Measurements from ENCODE around the gene CCR2. TPM values are rescaled to one million over a fixed set of nuclear protein-coding genes. Genes with fewer than 3 reads are reported as not detected.
"Not testable (repeated sequence)": the region's sequence is repeated elsewhere in the genome, so short reads cannot be mapped to it uniquely, and the experiment has no call there.

CCR2 gene
- total RNA-seq, 1 experiment from 2014 or later, result not detected

DNA sequence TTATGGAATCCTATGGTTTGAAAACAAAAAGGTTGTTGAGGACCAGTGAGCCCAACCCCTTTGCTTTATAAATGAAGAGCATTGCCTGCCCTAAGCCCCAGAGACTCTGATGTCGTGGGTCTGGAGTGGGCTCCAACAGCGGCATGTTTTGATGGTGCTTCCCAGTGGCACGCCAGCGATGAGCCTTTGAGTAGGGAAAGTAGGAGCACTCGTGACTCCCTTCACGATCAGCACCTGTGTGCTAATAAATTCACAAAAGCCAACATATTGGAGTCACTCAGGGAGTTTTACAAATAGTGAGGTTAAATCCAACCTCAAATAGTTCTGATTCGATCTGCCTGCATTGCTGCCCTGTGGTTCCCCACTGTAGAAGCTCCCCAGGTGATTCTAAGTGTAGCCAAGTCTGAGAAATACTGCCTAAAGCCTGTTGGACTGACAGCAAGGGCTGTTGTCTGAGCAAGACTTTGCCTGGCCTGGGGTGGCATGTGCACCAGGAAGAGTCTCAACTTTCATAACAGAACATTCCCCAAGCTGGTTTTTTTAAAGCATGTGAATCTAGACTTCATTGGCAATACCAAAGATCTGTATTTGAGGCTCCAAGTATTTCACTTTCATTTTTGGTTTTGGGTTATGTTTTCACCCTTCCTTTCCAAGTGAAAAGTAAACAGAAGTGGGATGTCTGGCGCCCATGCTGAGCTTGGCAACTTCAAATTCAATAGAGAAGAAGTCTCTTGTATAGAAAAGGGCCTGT is 26.7 kb downstream of the CCR2 start:
- no peaks in the 10 kb centered on the region for H3K36me3 ChIP-seq (replicated peaks; ENCODE audit: control insufficient read depth, insufficient read depth, low read length)
- no peak for DNase-seq
- no peak overlapping the region for H3K4me3 ChIP-seq (ENCODE audit: insufficient read depth, low read depth, low read length)
- no peaks in the 10 kb centered on the region for H3K27me3 ChIP-seq (ENCODE audit: control insufficient read depth, insufficient read depth, low read length)

DNA sequence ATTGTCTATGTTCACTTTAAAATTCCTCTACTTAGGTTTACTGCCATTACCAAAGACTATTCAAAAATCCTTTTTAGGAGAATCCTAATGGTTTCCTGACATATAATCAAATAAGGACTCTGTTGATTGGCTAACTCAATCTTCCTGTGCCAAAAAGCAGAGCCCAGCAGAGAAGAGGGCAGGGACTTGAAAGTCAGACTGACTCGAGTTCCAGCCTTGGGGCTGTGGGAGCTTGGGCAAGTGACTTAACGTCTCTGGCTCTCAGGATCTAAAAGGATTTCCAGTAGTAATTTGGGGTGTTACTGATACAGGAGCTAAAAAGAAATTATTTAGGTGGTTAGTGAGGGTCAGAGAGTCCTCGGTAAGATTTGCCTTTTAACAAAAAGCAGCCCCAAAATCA is 27.7 kb downstream of the CCR2 start:
- DNase-seq, result no peak
- H3K36me3 ChIP-seq (replicated peaks; ENCODE audit: control insufficient read depth, insufficient read depth, low read length), result no peaks in the 10 kb centered on the region
- no peak overlapping the region for H3K4me3 ChIP-seq (ENCODE audit: insufficient read depth, low read depth, low read length)
- no peaks in the 10 kb centered on the region for H3K27me3 ChIP-seq (ENCODE audit: control insufficient read depth, insufficient read depth, low read length)

DNA sequence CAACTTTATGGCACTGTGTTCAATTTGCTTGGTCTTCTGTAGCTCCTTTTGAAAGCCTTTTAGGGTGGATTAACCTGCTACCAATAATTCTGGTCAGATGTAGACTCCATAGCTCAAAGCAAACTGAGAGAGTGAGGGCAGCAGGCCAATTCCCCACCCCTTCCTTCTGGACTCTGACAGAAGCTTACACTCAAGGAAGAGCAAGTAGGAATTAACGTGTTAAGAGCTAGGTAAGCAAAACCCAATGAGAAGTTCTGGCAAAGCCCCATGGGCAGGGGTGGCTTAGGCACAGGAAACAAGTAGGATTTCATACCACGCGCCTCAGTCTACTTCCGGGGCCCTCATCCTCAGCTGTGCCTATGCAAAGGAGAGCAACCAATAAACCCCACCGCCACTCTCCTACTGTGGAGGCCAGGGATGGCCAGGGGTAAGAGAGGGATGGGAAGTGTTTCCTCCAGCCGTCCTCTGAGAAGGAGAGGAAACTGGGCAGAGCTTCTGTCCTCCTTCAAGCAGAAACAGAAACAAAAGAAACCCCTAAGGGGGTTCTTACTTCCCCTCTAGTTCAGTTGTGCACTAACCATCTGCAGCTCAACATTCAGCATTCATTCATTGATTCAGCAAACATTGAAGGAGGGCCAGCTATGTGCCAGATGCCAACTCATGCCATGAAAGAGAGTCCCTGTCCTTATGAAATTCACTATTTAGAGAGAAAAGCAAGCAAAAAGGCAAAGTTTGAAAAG is 29.5 kb downstream of the CCR2 start:
- Histone ChIP-seq H3K27me3 (ENCODE audit: control insufficient read depth, insufficient read depth, low read length) (no peaks in the 10 kb centered on the region), H3K36me3 (replicated peaks; ENCODE audit: control insufficient read depth, insufficient read depth, low read length) (no peaks in the 10 kb centered on the region), H3K4me3 (ENCODE audit: insufficient read depth, low read depth, low read length) (no peak overlapping the region)
- DNase-seq, result no peak

DNA sequence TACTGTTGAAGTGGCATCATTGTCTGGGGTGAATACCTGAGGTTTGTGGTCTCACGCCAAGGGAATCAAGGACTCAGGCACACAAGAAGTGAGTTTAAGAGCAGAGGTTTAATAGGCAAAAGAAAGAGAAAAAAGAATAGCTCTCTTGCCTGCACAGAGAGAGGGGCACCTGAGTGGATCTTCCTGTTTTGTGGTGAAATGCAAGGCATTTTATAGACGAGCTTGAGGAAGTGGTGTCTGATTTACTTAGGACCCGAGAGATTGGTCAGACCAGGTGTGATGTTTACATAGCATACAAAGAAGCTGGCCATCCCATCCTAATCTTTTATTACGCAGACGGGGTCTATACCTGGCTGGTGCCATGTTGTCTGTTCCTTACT is 30.0 kb downstream of the CCR2 start:
- Histone ChIP-seq H3K27me3 (ENCODE audit: control insufficient read depth, insufficient read depth, low read length) (no peaks in the 10 kb centered on the region), H3K4me3 (ENCODE audit: insufficient read depth, low read depth, low read length) (no peak overlapping the region), H3K36me3 (replicated peaks; ENCODE audit: control insufficient read depth, insufficient read depth, low read length) (no peaks in the 10 kb centered on the region)
- no peak for DNase-seq

DNA sequence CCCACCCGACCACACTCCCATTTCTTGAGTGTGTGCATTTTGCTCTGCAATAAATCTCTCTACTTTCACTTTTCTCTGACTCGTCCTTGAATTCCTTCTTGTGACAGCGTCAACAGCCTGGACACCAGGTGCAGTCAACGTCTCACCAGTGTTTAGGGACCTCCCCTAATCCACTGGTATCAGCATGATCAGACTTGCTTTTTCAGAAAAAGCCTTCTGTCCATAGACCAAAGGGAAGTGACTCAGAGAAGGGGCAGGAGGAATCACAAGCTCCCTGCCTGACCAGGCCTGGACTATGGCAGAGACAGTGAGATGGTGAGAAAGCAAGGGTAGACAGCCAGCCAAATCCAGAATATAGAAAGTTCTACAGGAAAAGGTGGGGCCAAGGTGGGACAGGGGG is 32.3 kb downstream of the CCR2 start:
- no peak for DNase-seq
- Histone ChIP-seq H3K36me3 (replicated peaks; ENCODE audit: control insufficient read depth, insufficient read depth, low read length) (no peaks in the 10 kb centered on the region), H3K27me3 (ENCODE audit: control insufficient read depth, insufficient read depth, low read length) (no peaks in the 10 kb centered on the region), H3K4me3 (ENCODE audit: insufficient read depth, low read depth, low read length) (no peak overlapping the region)

DNA sequence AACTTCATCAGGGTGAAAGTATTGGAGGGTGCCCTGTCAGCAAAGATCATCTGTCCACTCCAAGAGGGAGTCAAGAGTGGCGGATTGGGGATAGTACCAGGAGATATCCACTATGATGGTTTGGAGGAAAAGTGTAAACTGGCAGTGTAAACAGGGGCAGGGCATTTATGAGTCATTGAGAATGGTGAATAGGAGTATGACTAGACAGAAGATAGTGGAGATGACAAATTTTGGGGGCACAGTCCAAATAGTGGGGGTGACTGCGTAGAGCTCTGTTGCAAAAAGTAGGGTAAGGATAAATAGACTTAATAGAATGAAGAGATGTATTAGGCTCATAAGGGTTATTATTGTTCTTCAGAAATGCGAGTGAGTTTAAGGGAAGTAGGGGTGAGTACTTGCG is 34.9 kb downstream of the CCR2 start:
- H3K4me3 ChIP-seq (ENCODE audit: insufficient read depth, low read depth, low read length); H3K27me3 ChIP-seq (ENCODE audit: control insufficient read depth, insufficient read depth, low read length); DNase-seq; H3K36me3 ChIP-seq (replicated peaks; ENCODE audit: control insufficient read depth, insufficient read depth, low read length): not testable (repeated sequence)

DNA sequence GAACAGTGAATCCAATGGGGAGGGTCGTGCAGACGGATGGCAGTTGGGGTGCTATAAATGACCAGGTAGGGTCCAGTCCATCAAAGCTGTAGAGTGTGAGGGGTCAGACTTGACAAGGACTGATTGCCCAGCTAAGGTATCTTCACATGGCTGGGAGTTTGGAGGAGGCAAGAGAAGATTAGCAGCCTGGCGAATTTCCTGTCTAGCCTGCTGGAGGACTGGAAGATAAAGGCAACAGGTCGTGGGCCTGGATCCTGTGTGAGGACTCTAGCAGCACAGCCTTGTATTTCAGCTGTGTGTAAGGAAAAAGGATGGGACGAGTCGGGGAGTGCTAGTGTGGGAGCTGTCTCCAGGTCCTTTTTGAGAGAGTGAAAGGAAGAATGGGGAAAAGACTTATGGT is 35.4 kb downstream of the CCR2 start:
- no peak for DNase-seq
- Histone ChIP-seq H3K36me3 (replicated peaks; ENCODE audit: control insufficient read depth, insufficient read depth, low read length) (no peaks in the 10 kb centered on the region), H3K4me3 (ENCODE audit: insufficient read depth, low read depth, low read length) (no peak overlapping the region), H3K27me3 (ENCODE audit: control insufficient read depth, insufficient read depth, low read length) (no peaks in the 10 kb centered on the region)

DNA sequence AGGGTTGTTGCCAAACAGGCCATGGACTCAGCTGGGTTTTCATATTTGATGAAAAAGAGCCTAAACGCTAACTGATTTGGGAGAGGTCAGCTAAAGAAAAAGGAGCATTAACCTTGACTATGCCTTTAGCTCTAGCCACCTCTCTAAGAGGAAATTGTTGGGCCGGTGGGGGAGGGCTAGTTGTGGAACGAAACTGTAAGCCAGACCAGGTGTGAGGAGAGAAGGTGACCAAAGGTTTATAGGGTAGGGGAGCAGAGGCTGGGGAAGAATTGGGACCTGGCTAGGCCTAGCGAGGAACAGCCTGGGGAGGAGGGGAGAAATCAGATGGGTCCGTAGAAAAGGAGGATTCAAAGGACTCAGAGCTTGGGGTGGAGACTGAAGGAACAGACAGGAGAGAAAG is 37.6 kb downstream of the CCR2 start:
- not testable (repeated sequence) for H3K36me3 ChIP-seq (replicated peaks; ENCODE audit: control insufficient read depth, insufficient read depth, low read length); DNase-seq; H3K4me3 ChIP-seq (ENCODE audit: insufficient read depth, low read depth, low read length); H3K27me3 ChIP-seq (ENCODE audit: control insufficient read depth, insufficient read depth, low read length)

DNA sequence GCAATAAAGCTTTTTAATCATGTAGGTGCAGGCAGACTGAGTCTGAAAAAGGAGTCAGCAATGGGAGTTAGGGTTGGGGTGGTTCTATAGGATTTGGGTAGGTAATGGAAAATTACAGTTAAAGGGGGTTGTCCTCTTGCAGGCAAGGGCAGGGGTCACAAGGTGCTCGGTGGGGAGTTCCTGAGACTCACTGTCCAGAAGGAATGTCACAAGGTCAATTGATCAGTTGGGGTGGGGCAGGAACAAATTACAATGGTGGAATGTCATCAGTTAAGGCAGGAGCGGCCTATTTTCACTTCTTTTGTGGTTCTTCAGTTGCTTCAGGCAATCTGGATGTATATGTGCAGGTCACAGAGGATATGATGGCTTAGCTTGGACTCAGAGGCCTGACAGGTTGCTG is 39.1 kb downstream of the CCR2 start:
- no peak overlapping the region for H3K4me3 ChIP-seq (ENCODE audit: insufficient read depth, low read depth, low read length)
- DNase-seq, result no peak
- H3K27me3 ChIP-seq (ENCODE audit: control insufficient read depth, insufficient read depth, low read length), result no peaks in the 10 kb centered on the region
- no peaks in the 10 kb centered on the region for H3K36me3 ChIP-seq (replicated peaks; ENCODE audit: control insufficient read depth, insufficient read depth, low read length)

DNA sequence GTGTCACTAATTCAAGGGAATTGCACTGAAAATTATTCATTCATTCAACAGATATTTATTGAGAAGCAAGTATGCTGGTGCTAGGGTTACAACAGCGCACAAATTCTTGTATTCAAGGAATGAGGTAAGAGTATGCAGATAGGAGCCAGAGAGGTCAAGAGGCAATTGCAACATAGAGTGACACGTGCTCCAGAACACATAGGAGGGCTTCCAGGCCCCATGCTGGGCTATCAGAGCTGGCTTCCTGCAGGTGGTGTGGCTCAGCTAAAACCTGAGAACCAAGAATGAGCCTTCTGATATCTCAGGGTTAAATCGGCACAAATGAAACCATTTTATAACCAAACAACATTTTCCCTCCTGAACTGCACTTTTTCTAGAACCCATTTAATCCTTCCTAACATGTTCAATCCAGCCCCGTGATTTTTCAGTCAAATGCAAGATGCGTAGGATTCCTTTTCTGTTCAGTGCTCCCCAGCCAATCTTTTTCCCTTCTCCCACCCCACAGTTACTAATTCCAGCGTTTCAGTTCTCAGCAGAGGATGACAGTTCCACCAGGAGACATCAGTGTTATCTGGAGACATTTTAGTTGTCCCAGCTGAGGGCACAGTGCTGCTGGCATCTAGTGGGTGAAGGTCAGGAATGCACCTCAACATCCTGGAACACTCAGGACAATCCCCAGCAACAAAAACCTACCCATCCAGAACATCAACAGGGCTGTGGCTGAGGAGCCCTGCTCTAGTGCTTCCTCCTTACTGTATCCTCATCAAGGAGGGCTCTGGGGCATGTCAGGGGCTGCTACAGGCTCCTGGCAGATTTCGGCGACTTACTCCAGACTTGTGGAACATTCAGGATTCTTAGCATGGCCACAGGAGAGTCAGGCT is 39.9 kb downstream of the CCR2 start:
- no peak for DNase-seq
- Histone ChIP-seq H3K36me3 (replicated peaks; ENCODE audit: control insufficient read depth, insufficient read depth, low read length) (no peaks in the 10 kb centered on the region), H3K27me3 (ENCODE audit: control insufficient read depth, insufficient read depth, low read length) (no peaks in the 10 kb centered on the region), H3K4me3 (ENCODE audit: insufficient read depth, low read depth, low read length) (no peak overlapping the region)

DNA sequence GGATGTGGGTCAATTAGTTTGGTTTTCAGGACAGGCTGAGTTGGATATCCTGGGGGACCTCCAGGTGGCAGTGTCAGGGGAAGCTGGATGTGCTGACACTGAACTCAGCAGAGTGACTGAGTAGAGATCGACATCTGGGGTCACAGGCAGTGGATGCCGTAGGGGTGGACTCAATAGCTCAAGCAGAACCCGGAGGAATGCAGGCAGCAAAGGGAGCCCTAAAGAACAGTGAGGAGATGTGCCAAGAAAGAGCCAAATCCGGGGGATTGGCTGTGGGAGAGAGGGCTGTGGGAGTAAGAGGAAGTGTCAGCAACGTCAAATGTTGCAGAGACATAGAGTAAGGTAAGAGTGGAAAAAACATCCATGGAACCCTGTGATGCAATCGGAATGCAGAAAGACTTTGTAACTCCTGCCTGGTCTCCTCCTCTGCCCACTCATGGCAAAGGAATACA is 41.3 kb downstream of the CCR2 start:
- Histone ChIP-seq H3K36me3 (replicated peaks; ENCODE audit: control insufficient read depth, insufficient read depth, low read length) (no peaks in the 10 kb centered on the region), H3K4me3 (ENCODE audit: insufficient read depth, low read depth, low read length) (no peak overlapping the region), H3K27me3 (ENCODE audit: control insufficient read depth, insufficient read depth, low read length) (no peaks in the 10 kb centered on the region)
- peak; percentile 44 for DNase-seq

DNA sequence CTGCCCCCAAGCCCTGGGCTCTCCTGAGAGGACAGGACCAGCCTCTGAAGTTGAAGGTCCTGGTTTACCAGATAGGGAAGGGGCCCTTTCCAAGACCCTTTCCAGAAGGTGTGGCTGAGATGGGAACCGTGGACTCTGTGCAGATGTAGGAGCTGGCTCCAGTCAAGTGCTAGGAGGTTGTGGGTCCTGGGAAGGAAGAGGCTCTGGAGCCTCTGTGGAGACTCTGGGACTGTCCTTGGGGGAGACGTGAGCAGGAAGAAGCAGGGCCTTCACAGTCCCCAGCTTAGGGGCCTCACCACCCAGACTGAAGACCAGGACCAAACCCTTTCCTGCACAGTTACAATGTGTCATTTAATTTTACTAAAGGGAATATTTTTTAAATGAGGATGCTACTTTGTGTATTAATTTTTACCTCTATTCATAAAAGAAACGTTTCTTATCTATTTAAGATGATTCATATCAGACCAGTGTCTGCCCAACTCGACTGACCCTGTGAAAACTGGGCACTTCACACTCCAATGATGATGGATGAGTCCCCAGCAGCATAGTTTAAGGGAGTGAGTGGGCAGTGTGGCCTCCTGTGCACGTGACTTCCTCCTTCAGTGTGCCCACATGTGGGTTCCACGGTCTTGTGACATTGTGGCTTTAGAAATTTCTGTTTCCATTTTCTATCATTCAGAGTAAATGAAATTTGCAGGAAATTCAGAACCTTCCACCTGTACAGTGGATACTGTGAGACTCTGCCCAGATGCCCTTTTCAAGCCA is 42.0 kb downstream of the CCR2 start:
- H3K4me3 ChIP-seq (ENCODE audit: insufficient read depth, low read depth, low read length), result no peak overlapping the region
- no peak for DNase-seq
- H3K36me3 ChIP-seq (replicated peaks; ENCODE audit: control insufficient read depth, insufficient read depth, low read length), result no peaks in the 10 kb centered on the region
- no peaks in the 10 kb centered on the region for H3K27me3 ChIP-seq (ENCODE audit: control insufficient read depth, insufficient read depth, low read length)

DNA sequence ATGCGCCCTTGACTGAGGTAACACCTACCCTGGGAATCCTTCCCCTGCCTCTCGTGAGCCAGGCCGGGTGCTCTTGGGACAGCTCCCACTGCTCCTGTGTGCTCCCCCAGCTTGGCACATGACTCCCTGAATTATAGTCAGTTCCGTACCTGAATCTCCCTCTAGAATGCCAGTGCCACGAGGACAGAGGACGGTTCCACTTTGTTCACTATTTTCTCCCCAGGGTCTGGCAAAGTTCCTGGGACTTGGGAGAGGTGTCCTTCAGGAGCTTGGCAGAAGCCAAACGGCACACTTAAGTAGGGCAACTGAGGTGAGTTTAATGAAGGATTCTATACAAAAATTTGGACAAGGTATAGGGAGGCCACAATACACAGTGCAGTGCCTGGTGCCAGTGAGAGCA is 43.2 kb downstream of the CCR2 start:
- H3K27me3 ChIP-seq (ENCODE audit: control insufficient read depth, insufficient read depth, low read length), result no peaks in the 10 kb centered on the region
- H3K4me3 ChIP-seq (ENCODE audit: insufficient read depth, low read depth, low read length), result no peak overlapping the region

More for the DNA sequence above, 43.2 kb downstream of the CCR2 start:
- DNase-seq, result no peak
- no peaks in the 10 kb centered on the region for H3K36me3 ChIP-seq (replicated peaks; ENCODE audit: control insufficient read depth, insufficient read depth, low read length)

Data from H7 (cell line).